ENCODE measurements around the gene MTMR3. TPM values are rescaled to one million over a fixed set of nuclear protein-coding genes. Genes with fewer than 3 reads are reported as not detected.

Gene MTMR3
- total RNA-seq, 4 donors from 2014 or later, result 36.6 to 42.1 (median 37.1) TPM

DNA sequence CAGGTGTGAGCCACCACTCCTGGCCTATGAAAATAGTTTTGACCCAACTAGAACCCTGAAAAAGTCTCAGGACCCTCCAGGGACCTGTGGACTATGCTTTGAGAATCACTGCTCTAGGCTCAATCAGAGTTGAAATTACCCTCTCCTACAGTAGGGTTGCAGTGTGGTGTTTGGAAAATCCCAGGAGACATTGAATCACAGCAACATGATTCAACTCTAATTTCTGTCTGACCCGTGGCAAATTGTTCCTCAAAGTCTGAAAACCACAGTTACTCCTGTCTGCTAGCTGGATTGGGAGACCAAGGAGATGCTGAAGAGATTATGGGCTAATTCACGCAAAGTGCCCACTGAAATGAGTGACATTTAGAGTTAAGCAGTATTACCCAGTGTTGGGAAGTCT is 5.4 kb upstream of the MTMR3 start:
- Histone ChIP-seq H3K9me3 (no peaks in the 10 kb centered on the region), H3K36me3 (no peaks in the 10 kb centered on the region), H3K4me1 (peaks cover 5 to 6% of the 10 kb centered on the region in 2 donors), H3K4me3 (no peak overlapping the region), H3K27ac (no peak overlapping the region), H3K27me3 (no peaks in the 10 kb centered on the region)
- in situ Hi-C loops (cut with MboI; ENCODE audit: low sequenced_read_pairs in 4 of 4), result no loop called here
- no peak for DNase-seq
- TF ChIP-seq CTCF (IDR thresholded peaks at IDR 0.05 in 4 of 5, conservative IDR thresholded peaks at IDR 0.05 in 1 of 5) (no peak), POLR2A (IDR thresholded peaks at IDR 0.05) (no peak)
- intact Hi-C loops (cut with DNase I; ENCODE audit: low total_unique reads), result no loop called here
- no peak for ATAC-seq

- ATAC-seq, result no peak
- no peak overlapping the region for H3K4me3 ChIP-seq
- DNase-seq, result no peak
- intact Hi-C loops (cut with DNase I; ENCODE audit: low total_unique reads), result loop anchor here (5.0 kb wide), 1 partner anchor 112 kb away; the partner anchor contains the start of genes UQCR10 and ZMAT5
- H3K27ac ChIP-seq, result no peak overlapping the region
- in situ Hi-C loops (cut with MboI; ENCODE audit: low sequenced_read_pairs in 4 of 4), result no loop called here
- peaks cover 8 to 9% of the 10 kb centered on the region in 2 donors for H3K4me1 ChIP-seq
- no peaks in the 10 kb centered on the region for H3K9me3 ChIP-seq
- no peaks in the 10 kb centered on the region for H3K36me3 ChIP-seq
- no peaks in the 10 kb centered on the region for H3K27me3 ChIP-seq
- no peak for TF ChIP-seq CTCF (IDR thresholded peaks at IDR 0.05 in 4 of 5, conservative IDR thresholded peaks at IDR 0.05 in 1 of 5)
- TF ChIP-seq POLR2A (IDR thresholded peaks at IDR 0.05), result no peak
Measured at GRCh38 chr22:29879753-29880152, 3.2 kb upstream of the MTMR3 start.

GRCh38 chr22:29882716-29883044 is 294 bp upstream of the MTMR3 start:
- H3K4me3 ChIP-seq, result peak overlapping the region in 2 of 4 donors; percentile 87 to 99
- TF ChIP-seq CTCF (IDR thresholded peaks at IDR 0.05 in 4 of 5, conservative IDR thresholded peaks at IDR 0.05 in 1 of 5), result no peak
- TF ChIP-seq POLR2A (IDR thresholded peaks at IDR 0.05), result no peak
- no peaks in the 10 kb centered on the region for H3K36me3 ChIP-seq
- ATAC-seq (peak in 1 of 2 donors; percentile 76), DNase-seq (no peak)
- intact Hi-C loops (cut with DNase I; ENCODE audit: low total_unique reads) (loop anchor here (1.0 to 5.0 kb wide), 2 partner anchors 44 to 115 kb away; partner anchors contain the start of genes ASCC2, UQCR10 and ZMAT5), in situ Hi-C loops (cut with MboI; ENCODE audit: low sequenced_read_pairs in 4 of 4) (no loop called here)
- peak overlapping the region; percentile 97 to 100 (median 99) for H3K27ac ChIP-seq
- H3K4me1 ChIP-seq, result peaks cover 37 to 38% of the 10 kb centered on the region in 2 donors
- H3K27me3 ChIP-seq, result no peaks in the 10 kb centered on the region
- H3K9me3 ChIP-seq, result no peaks in the 10 kb centered on the region

GRCh38 chr22:29883775-29884097 is 762 bp downstream of the MTMR3 start:
- intact Hi-C loops (cut with DNase I; ENCODE audit: low total_unique reads), result loop anchor here (1.0 to 5.0 kb wide), 2 partner anchors 45 to 116 kb away; partner anchors contain the start of genes ASCC2, UQCR10 and ZMAT5
- in situ Hi-C loops (cut with MboI; ENCODE audit: low sequenced_read_pairs in 4 of 4), result no loop called here
- ATAC-seq, result no peak
- DNase-seq, result no peak
- H3K9me3 ChIP-seq, result no peaks in the 10 kb centered on the region
- H3K36me3 ChIP-seq, result no peaks in the 10 kb centered on the region
- peaks cover 44 to 45% of the 10 kb centered on the region in 2 donors for H3K4me1 ChIP-seq
- peak overlapping the region; percentile 97 to 100 (median 99) for H3K27ac ChIP-seq
- TF ChIP-seq POLR2A (IDR thresholded peaks at IDR 0.05) (no peak), CTCF (IDR thresholded peaks at IDR 0.05 in 4 of 5, conservative IDR thresholded peaks at IDR 0.05 in 1 of 5) (no peak)
- H3K27me3 ChIP-seq, result no peaks in the 10 kb centered on the region
- H3K4me3 ChIP-seq, result peak overlapping the region; percentile 75 to 99 (median 92)

- Histone ChIP-seq H3K27ac (peak overlapping the region; percentile 97 to 100 (median 99)), H3K4me1 (peaks cover 59 to 60% of the 10 kb centered on the region in 2 donors), H3K36me3 (no peaks in the 10 kb centered on the region), H3K9me3 (no peaks in the 10 kb centered on the region), H3K4me3 (peak overlapping the region in 3 of 4 donors; percentile 11 to 18 (median 11)), H3K27me3 (no peaks in the 10 kb centered on the region)
- in situ Hi-C loops (cut with MboI; ENCODE audit: low sequenced_read_pairs in 4 of 4), result no loop called here
- ATAC-seq (no peak), DNase-seq (no peak)
- no peak for TF ChIP-seq CTCF (IDR thresholded peaks at IDR 0.05 in 4 of 5, conservative IDR thresholded peaks at IDR 0.05 in 1 of 5)
- TF ChIP-seq POLR2A (IDR thresholded peaks at IDR 0.05), result no peak
- intact Hi-C loops (cut with DNase I; ENCODE audit: low total_unique reads), result no loop called here
Measured at GRCh38 chr22:29885610-29886009, 2.6 kb downstream of the MTMR3 start.

Data from gastrocnemius medialis (tissue), 4 donors.